Hematopoietic multipotent progenitor cell treated with erythropoietin and hydrocortisone succinate and interleukin-3 and kit ligand, for 6 days (in vitro differentiated cells): ENCODE measurements around the gene SIMC1.

Source experiments
- DNase-seq: peaks from one replicate; pipeline ENCODE4 v3.0.0-alpha.2; 2015

SIMC1 gene

GRCh38 chr5:176389135-176390123, 151.2 kb downstream of the SIMC1 start:
- DNase-seq, result no peak

- no peak for DNase-seq
Observed at GRCh38 chr5:176391479-176391878, 153.3 kb downstream of the SIMC1 start.

GRCh38 chr5:176391999-176392398, 153.8 kb downstream of the SIMC1 start:
- no peak for DNase-seq

- no peak for DNase-seq
Observed at GRCh38 chr5:176392526-176392925, 154.3 kb downstream of the SIMC1 start.

GRCh38 chr5:176394096-176394495, 155.9 kb downstream of the SIMC1 start:
- no peak for DNase-seq

- no peak for DNase-seq
Observed at GRCh38 chr5:176394881-176395675, 156.9 kb downstream of the SIMC1 start.
